ENCODE measurements around the gene TET3.
A peak's percentile ranks its signal among the peaks of the same experiment; 100 is the strongest.

The TET3 gene

DNA sequence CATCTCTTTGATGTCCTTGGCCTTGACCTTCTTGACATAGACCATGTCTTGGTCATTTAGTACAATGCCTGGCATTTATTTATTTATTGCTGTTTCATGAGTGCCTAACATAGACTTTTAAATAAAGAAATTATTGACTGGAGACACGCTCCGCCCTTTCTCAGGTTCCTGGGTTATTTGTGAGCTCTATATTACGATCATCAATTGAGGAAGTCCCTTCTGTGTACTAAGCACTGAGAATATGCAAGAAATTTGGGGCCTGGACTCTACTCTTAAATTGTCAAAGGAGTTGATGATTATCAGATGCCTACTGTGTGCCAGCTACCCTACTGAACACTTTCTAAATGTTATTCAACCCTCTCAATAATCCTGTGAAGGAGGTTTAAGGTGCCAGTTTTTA lies 19.7 kb upstream of the TET3 start:
- no peak for DNase-seq (ENCODE audit: low spot score)

DNA sequence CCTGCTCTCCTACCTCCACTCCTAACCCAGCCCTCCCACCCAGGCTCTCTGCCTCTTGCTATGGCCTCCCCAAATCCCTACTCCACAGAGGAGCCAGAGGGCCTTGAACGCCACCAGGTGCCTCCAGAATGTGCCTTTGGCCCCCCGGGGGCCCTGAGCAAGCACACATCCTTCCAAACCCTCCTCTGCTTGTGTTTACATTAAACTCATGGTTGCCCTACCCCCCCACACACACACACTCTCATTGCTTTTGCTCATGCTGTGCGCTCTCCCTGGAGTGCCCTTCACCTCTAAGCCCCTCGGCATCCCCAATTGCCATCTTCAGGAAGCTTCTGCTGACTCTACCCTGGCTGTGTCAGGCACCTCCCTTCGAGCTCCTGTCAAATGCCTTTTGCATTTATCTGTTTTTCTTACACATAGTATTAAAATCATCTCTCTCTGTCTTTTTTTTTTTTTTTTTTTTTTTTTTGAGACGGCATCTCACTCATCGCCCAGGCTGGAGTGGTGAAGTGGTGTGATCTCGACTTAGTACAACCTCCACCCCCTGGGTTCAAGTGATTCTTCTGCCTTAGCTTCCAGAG lies 16.3 kb upstream of the TET3 start:
- DNase-seq (ENCODE audit: low spot score): no peak

DNA sequence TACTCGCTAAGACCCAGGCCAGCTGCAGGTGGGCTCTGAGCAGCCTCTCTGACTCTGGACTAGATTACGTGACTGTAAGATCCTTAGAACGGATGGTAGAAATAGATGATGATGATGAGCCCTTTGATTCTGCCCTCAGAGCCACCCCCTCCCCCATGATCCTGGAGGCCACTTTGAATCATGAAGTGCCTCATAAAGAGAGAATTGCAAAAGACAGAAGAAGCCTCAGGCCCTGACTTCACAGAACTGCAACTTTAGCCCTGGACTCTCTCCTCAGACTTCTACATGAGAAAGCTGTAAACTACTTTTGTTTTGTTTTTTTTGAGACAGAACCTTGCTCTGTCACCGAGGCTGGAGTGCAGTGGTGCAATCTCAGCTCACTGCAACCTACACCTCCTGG lies 15.4 kb upstream of the TET3 start:
- DNase-seq (ENCODE audit: low spot score): no peak

DNA sequence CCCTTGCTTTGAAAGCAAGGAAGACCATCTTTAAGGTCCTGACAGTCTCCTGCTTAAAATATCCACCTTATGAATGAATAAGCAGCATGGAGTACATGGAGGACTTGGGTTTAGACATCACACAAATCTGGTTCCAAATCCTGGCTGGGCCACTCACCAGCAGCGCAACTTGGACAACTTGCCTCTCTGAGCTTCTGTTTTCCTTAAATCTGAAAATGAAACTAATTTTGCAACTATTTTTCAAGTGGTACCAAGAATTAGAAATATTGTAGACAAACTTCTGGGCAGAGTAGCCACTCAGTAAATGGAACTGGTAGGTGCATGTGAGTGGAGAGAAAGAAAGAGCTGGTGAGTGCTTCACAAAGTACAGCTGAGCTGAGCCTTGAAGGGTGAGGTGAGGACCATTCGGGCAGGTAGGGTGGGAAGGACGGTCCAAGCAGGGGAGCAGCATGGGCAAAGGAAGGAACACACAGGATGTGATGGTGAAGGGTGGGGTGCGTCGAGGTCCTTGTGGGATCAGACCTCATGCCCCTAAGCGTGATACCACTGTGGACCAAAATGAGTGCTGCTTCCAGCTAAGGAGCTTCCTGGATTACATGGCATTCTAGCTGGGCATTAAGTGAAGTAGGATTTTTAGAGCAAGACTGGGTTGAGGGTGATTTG lies 14.4 kb upstream of the TET3 start:
- DNase-seq (ENCODE audit: low spot score): no peak

DNA sequence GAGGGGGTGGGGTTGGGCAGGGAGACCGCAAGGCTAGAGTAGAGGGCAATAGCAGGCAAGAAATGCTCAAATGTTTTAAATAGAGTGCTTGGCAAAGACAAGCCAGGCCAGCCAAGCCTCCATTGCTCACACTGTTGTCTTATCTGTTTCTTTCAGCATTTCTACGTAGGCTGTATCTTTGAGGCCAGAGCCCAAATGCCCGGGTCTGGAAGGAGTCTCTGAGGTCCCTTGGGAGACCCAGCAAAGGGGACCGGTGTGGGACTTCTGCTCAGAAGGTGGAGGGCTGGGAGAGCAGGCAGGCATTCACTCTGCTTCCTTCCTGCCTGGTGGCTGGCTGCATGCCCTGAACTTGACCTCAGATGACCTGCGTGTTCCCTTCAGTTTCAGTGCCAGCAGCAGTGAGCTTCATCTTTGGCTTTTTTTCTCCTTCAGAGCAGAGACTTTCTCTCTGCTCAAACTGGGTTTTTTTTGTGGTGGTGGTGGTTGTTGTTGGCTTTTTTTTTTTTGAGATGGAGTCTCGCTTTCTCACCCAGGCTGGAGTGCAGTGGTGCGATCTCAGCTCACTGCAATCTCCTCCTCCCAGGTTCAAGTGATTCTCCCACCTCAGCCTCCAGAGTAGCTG lies 13.7 kb upstream of the TET3 start:
- no peak for DNase-seq (ENCODE audit: low spot score)

DNA sequence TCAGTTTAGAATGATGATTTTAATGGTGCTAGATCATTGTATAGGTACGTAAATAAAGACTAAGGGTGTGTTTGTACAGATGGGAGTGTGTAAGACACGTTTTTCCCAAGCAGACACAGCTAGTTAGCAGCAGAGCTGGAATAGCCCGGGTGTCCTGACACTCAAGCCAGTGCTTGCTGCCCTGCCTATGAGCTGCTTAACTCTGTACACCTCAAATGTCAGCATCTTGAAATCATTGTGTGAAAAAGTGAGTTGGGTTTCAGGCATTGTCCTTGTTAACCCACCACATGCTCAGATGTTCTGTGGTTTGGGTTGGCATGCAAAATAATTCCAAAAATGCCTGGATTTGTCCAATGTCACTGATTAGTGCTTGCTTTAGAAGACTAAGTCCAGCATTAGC lies 13.0 kb upstream of the TET3 start:
- no peak for DNase-seq (ENCODE audit: low spot score)

DNA sequence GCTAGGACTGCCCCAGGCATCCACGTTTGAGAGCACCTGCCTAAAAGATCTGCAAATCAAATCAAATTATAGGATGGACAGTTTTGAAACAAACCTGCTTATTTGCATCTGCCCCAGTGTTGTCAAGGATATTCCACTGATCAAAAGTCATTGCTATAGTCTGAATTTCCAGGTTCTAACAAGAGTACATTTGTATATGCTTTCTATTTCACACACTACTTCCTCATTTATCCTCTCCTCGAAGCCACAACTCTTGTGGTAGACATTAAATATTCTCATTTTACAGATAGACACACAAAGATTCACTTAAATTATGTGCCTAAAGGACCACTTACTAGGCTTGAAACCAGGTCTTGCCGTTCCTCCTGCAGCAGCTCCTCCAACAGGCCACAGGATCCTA lies 11.9 kb upstream of the TET3 start:
- no peak for DNase-seq (ENCODE audit: low spot score)

DNA sequence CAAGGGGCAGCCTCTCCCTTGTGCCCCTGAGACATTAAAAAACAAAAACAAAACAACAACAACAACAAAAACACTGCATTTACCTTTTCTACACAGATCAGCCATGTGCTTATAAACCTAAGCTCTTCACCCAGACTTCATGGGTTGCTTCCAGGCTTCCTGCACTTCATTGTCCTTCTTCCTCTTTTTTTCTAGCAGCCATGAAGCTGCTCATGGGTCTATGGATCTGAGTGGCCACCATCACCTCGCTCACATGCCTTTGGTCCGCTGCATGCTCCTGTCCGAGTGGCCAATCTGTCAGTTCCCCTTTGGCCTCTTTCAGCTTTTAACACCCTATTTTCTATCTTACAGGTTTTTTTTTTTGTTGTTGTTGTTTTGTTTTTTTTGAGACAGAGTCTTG lies 9.0 kb upstream of the TET3 start:
- DNase-seq (ENCODE audit: low spot score): no peak

DNA sequence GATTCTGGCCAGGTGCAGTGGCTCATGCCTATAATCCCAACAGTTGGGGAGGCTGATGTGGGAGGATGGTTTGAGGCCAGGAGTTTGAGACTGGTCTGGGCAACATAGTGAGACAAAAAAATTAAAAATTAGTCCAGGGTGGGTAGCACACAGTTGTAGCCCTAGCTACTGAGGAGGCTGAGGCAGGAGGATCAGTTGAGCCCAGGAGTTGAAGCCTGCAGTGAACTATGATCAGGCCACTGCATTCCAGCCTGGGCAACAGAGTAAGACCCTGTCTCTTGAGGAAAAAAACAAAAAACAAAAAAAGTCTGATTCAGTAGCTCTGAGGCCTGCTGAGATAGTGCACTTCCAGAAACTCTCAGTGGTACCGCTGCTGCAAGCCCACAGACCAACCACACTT lies 7.9 kb upstream of the TET3 start:
- no peak for DNase-seq (ENCODE audit: low spot score)

DNA sequence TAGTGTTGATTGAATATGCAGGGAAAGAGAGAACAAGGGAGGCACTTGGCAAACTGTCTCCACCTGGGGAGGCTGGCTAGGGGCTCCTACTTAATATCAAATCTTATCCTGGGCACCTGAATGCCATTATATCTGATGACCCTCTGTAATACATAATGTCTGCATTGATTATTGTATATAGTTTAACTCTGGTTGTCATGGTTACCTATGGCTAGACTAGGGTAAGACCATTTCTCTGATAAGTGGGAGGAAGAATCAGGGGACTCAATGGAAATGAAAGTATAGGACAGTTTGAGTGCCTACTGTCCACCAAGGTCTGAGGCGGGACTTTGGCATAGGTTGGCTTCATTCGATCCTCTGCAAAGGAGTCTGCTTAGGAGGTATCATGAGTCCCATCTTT lies 7.2 kb upstream of the TET3 start:
- no peak for DNase-seq (ENCODE audit: low spot score)

DNA sequence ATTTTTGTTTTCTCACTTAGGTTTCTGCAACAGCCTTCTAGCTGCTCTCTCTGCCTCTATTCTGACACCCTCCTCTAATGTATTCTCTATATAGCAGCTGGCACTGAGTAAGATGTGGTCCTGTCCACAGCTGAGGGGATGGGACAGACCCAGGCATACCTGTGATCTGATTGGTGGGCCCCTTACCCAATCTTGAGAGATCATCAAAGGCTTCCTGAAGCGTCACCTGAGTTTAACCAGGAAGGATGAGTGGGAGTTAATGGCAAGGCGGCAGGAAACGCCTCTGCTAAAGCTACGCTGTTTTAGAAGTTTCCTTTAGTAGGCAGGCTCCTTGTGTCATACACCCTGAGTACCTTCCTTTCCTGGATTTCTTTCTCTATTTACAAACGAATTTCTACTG lies 5.7 kb upstream of the TET3 start:
- DNase-seq (ENCODE audit: low spot score): no peak

DNA sequence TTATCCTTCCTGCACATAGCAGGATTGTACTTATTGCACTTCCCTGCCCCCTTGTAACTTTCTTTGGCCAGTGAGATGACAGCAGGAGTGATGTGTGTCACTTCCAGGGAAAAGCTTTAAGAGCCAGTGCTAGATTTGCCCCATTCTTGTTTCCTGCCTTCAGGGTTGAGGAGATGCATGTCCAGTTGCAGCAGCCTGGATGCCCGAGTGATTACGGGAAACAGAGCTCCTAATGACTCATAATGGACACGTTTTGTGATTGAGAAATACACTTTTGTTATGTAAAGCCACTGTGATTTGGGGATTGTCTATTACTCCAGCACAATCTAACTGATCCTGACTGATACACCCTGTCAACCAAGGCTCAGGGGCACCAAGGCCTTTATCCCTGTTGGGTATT lies 5.0 kb upstream of the TET3 start:
- peak; percentile 84 for DNase-seq (ENCODE audit: low spot score)

DNA sequence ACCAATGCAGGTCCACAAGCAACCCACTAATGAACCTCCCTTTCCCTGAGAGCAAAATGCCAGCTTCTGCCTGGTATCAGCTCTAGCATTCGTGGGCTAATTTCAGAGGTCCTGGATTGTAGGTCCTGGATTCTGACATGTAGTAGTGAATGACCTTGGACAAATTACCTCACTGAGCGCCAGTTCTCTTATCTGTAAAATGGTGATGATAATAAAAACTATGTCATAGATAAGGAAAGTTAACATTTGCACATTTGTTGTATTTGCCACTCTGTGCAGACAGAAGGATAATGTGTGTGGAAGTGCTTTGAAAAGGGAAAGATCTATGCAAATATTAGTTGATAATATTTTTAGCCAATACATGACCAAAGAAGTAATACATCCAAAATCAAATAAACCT lies 4.1 kb upstream of the TET3 start:
- DNase-seq (ENCODE audit: low spot score): no peak

DNA sequence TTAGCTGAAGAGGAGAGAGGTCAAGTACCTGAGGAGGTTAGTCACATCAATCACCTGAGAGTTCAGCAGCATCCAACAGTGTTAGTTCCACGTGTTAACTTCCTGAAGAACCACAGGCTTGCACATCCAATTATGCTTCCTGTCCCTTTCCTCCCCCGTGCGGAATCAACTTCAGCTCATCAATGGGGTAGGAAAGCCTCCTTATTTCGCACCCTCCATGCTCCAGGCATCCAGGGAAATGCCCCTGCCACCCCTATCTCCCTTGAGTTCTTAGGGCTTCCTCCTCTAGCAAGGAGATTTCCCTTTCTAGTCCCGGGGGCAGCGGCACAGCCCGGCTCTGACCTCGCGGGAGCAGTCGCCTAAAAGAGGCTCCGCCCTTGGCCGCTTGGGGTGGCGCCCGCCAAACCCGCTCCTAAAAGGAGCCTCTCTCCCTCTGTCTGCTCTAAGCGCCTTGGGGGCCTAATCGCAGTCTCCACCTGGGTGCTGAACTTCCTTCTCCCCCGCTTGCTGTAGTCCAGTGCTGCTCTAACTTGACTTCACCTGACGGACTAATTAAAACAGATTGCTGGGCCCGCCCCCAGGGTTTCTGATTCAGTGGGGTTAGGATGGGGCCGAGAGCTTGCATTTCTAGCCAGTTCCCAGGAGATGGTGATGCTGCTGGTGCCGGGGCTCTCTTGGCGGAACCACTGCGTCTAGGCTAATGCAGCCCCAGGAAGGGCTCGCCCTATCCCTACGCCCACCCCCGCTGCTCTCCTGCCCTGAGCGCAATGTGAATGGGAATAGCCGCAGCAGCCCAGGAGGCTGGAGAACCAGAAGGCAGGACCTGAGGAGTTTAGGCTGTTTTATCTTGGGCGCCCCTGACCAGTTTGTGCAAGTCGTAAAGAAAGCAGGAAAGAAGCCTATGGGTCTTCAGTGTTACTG lies 3.4 kb upstream of the TET3 start:
- no peak for DNase-seq (ENCODE audit: low spot score)

DNA sequence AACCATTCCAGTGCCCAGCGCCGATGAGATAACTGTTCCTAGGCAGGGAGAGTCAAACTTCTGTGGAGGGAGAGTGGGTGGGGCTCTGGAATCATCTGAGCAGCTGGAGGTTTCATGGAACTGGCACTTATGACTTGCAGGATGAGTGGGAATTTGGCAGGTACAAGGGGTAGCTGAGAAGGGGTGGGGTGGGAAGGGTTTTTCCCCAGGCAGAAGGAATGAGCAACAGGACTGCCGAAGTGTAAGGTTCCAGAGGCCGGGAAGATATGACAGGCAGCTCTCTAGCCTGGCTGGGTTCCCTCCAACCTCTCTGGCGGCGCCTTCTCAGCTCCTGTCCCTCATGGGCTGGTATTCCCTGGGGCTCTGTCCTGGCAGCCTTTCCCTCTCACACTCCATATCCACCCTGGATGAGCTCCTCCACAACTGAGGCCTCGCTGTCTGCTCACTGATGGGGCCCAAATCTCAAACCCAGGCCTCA lies 2.5 kb upstream of the TET3 start:
- DNase-seq (ENCODE audit: low spot score): no peak

DNA sequence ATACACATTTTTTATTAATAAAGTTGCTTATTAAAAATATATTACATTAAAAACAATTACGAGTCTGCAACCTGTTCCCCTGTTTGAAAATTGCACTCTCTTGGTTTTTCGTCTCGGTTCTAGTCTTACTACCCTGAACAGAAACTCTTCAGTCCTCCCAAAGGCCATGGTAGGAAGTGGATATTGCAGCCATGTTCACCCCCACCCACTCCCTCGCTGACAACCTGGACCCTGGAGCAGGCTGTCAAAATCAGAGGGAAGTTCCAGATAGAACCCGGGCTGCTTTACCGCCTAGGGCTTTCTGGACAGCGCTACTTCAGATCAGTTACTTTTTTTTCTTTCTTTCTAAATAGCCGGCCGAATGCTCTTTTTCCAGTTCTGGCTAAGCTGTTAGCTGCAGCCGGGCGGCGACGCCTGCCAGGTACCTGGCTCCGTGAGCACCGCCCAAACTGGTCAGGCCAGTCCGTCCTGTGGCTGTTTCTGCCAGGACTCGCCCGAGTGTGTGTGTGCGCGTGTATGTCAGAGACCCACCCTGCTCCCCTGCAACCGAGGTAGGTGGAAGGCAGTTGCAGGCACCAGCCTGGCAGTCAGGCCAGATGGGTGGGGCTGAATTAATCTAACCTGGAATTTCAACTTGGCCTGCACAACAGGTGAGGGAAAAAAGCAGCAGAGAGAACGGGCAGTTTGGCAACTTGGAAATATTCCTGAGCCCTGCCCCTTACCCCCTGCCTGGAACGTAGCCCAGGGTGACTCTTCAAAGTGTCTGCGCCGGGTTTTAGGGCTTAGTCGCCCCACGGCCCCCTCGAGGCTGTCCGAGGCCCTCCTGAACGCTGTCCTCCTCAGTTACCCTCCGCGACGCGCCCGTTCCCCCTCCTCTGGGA lies 1.1 kb upstream of the TET3 start:
- DNase-seq (ENCODE audit: low spot score): no peak

DNA sequence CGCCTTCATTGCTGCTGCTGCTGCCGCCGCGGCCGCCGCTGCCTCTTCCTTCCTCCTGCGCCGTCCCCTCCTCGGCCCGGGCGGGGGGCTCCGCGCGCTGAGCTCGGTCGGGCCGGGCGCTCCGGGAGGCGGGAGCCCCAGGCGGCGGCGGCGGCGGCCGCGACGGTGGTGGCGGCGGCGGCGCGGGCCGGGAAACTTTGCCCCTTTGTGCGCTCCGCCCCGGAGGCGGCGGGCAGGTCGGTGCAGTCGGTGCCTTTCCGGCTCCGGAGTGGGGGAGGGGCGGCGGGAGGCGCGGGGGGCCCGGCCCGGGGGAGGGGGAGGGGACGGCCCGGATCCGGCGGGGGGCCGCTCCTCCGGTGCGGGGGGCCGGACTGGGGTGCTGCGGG lies 205 bp downstream of the TET3 start:
- no peak for DNase-seq (ENCODE audit: low spot score)

DNA sequence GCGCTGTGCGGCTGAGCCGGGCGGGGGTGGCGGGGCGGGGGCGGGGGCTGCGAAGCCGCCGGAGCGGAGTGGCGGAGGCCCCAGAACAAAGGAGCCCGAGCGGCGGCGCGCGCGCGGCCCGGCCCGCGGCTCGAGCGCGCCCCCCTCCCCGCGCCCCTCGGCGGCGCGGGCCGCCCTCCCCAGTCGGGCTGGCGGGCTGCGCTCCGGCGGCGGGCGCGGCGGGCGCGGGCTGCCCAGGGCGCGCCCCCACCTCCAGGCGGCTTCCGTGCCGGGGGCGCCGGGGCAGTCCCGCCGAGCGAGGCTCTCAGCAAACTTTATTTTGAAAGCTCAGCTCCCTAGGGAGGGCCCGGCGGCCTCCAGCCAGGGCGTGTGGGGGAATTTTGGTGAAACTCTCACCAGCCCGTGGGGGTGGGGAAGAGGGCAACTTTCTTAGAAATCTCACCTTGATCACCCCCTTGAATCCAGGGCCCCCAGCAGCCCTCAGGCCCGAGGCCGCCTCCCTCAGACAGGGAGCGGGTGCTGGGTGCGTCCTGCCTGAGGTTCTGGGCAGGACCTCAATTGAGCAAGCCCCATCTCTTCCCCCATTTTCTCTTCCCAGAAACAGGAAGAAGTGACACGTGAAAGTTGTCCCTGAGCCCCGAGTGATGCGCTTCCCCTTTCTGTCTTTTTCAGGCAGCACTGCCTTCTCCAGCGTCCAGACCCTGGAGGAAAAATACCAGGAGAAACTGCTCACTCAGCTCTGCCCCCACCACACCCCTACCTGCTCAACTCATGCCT lies 786 bp downstream of the TET3 start:
- DNase-seq (ENCODE audit: low spot score): no peak

DNA sequence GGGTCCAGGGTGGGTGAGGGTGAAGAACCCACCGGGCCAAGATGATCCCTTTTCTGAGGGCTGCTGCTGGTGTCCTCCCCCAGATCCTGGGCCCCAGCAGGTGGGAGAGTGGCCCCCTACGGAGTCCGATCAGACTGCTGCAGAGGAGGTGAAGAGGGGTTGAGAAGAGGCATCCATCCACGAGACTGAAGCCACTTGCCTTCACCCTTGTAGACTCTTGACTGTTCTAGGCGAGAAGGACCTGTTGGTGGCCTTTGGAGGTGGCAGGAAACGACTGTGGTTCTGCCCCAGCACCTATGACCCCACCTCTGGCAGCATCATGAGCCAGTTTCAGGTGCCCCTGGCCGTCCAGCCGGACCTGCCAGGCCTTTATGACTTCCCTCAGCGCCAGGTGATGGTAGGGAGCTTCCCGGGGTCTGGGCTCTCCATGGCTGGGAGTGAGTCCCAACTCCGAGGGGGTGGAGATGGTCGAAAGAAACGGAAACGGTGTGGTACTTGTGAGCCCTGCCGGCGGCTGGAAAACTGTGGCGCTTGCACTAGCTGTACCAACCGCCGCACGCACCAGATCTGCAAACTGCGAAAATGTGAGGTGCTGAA lies 1.5 kb downstream of the TET3 start:
- no peak for DNase-seq (ENCODE audit: low spot score)

DNA sequence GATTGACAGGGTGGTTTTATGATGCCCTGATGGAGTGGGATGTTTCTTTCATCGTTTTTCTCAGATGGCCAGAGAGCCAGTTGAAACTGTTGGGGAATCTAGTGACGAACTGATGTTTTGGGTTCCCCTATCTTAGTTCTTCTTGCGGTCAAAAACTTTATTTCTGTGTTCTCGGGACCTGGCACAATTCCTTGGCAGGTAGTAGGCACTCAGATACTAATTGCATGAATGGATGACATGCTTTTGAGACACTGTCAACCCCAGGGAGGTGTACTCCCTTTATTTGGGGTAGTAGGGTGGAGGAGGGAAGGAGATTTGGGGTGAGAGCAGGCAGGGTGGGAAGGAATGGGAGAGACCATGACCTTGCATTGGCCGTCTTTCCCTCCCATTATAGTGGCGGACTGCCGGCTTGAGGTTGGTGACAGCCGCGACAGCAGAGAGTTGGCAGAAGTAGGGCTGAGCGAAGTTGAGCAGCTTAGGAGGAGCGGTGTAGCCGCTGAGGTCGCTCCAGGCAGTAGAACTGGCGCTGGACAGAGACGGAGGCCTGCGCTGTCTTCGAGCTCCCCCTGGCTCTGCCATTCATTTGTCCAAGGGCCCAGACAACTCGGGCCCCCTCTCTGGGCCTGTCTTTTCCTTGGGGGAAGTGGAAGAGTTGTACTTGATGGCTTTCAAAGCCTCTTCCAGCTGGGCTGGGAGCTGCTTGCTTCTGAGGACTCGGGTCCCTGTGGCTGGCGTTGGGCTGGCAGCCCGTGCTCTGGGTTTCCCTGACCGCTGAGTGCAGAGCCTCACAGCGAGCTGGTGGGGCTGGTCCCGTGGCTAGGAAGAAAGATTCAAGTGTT lies 2.6 kb downstream of the TET3 start:
- no peak for DNase-seq (ENCODE audit: low spot score)
